ENCODE data around the gene RBM26.

RBM26 gene

DNA sequence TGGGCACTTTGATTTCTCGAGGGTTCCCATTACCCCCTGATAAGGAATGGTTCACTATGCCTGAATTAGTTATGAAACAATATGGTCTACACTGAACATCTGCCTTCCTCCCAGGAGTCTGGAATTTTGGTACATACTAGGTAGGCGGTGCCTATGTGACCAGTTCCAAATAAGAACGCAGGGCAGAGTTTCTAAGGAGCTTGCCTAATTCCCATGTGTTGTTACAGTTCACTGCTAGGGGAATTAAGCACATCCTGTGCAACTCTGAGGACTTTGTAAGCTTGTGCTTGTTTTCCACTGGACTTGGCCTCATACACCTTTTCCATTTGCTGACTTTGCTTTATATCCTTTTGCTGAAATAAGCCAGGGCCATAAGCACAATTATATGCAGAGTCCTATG, 29.2 kb downstream of the RBM26 start:
- Histone ChIP-seq H3K36me3 (ENCODE audit: control insufficient read depth in 5 of 5, insufficient read depth in 5 of 5, low read length in 5 of 5) (peaks cover 19 to 34% (median 22%) of the 10 kb centered on the region in 5 donors), H3K27me3 (ENCODE audit: control insufficient read depth in 5 of 5, insufficient read depth in 4 of 5, low read length in 5 of 5) (no peaks in the 10 kb centered on the region), H3K27ac (ENCODE audit: low read depth, low read length) (no peak overlapping the region), H3K9me3 (ENCODE audit: control insufficient read depth in 5 of 5, low read length in 5 of 5) (no peaks in the 10 kb centered on the region), H3K9ac (ENCODE audit: low read length in 5 of 5) (no peak overlapping the region), H3K4me3 (ENCODE audit: low read depth in 1 of 5, low read length in 5 of 5) (no peak overlapping the region), H3K4me1 (ENCODE audit: control insufficient read depth in 5 of 5, insufficient read depth in 5 of 5, low read length in 5 of 5) (peaks cover 0 to 16% (median 7%) of the 10 kb centered on the region in 5 donors)

DNA sequence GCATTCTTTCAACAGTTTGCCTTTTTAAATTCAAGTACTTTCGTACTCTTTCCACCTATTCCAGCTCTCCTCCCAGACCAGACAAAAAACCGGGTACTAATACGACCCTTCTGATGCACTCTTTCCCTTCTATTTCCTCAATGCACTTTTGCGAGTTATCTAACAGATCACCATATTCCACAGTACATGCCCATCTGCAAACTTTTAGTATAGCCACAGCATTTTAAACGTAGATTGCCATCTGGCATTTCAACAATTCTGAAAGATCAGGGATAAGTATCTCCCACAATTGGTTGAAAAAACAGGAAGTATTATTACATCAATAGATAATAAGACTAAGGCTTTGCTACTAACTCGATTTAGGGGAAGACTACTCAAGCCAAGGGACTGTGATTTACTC, 31.5 kb downstream of the RBM26 start:
- no peaks in the 10 kb centered on the region for H3K9me3 ChIP-seq (ENCODE audit: control insufficient read depth in 5 of 5, low read length in 5 of 5)
- H3K27me3 ChIP-seq (ENCODE audit: control insufficient read depth in 5 of 5, insufficient read depth in 4 of 5, low read length in 5 of 5), result no peaks in the 10 kb centered on the region
- no peak overlapping the region for H3K9ac ChIP-seq (ENCODE audit: low read length in 5 of 5)
- peaks cover 0 to 16% (median 7%) of the 10 kb centered on the region in 5 donors for H3K4me1 ChIP-seq (ENCODE audit: control insufficient read depth in 5 of 5, insufficient read depth in 5 of 5, low read length in 5 of 5)
- H3K36me3 ChIP-seq (ENCODE audit: control insufficient read depth in 5 of 5, insufficient read depth in 5 of 5, low read length in 5 of 5), result peaks cover 33 to 55% (median 39%) of the 10 kb centered on the region in 5 donors
- H3K4me3 ChIP-seq (ENCODE audit: low read depth in 1 of 5, low read length in 5 of 5), result no peak overlapping the region
- no peak overlapping the region for H3K27ac ChIP-seq (ENCODE audit: low read depth, low read length)

GRCh38 chr13:79373916-79374315, 32.1 kb downstream of the RBM26 start:
- H3K27me3 ChIP-seq (ENCODE audit: control insufficient read depth in 5 of 5, insufficient read depth in 4 of 5, low read length in 5 of 5), result no peaks in the 10 kb centered on the region
- peaks cover 0 to 10% (median 7%) of the 10 kb centered on the region in 5 donors for H3K4me1 ChIP-seq (ENCODE audit: control insufficient read depth in 5 of 5, insufficient read depth in 5 of 5, low read length in 5 of 5)
- H3K9ac ChIP-seq (ENCODE audit: low read length in 5 of 5), result no peak overlapping the region
- no peaks in the 10 kb centered on the region for H3K9me3 ChIP-seq (ENCODE audit: control insufficient read depth in 5 of 5, low read length in 5 of 5)
- H3K36me3 ChIP-seq (ENCODE audit: control insufficient read depth in 5 of 5, insufficient read depth in 5 of 5, low read length in 5 of 5), result peaks cover 33 to 60% (median 40%) of the 10 kb centered on the region in 5 donors
- no peak overlapping the region for H3K4me3 ChIP-seq (ENCODE audit: low read depth in 1 of 5, low read length in 5 of 5)
- no peak overlapping the region for H3K27ac ChIP-seq (ENCODE audit: low read depth, low read length)

GRCh38 chr13:79369226-79369625, 36.8 kb downstream of the RBM26 start:
- Histone ChIP-seq H3K9ac (ENCODE audit: low read length in 5 of 5) (no peak overlapping the region), H3K9me3 (ENCODE audit: control insufficient read depth in 5 of 5, low read length in 5 of 5) (no peaks in the 10 kb centered on the region), H3K36me3 (ENCODE audit: control insufficient read depth in 5 of 5, insufficient read depth in 5 of 5, low read length in 5 of 5) (peaks cover 42 to 72% (median 54%) of the 10 kb centered on the region in 5 donors), H3K27ac (ENCODE audit: low read depth, low read length) (no peak overlapping the region), H3K4me1 (ENCODE audit: control insufficient read depth in 5 of 5, insufficient read depth in 5 of 5, low read length in 5 of 5) (peaks cover 0 to 3% (median 0%) of the 10 kb centered on the region in 5 donors), H3K4me3 (ENCODE audit: low read depth in 1 of 5, low read length in 5 of 5) (no peak overlapping the region), H3K27me3 (ENCODE audit: control insufficient read depth in 5 of 5, insufficient read depth in 4 of 5, low read length in 5 of 5) (no peaks in the 10 kb centered on the region)

GRCh38 chr13:79365981-79366380, 40.1 kb downstream of the RBM26 start:
- Histone ChIP-seq H3K36me3 (ENCODE audit: control insufficient read depth in 5 of 5, insufficient read depth in 5 of 5, low read length in 5 of 5) (peaks cover 52 to 67% (median 63%) of the 10 kb centered on the region in 5 donors), H3K9ac (ENCODE audit: low read length in 5 of 5) (no peak overlapping the region), H3K4me1 (ENCODE audit: control insufficient read depth in 5 of 5, insufficient read depth in 5 of 5, low read length in 5 of 5) (peaks cover 0 to 3% (median 0%) of the 10 kb centered on the region in 5 donors), H3K27me3 (ENCODE audit: control insufficient read depth in 5 of 5, insufficient read depth in 4 of 5, low read length in 5 of 5) (no peaks in the 10 kb centered on the region), H3K4me3 (ENCODE audit: low read depth in 1 of 5, low read length in 5 of 5) (no peak overlapping the region), H3K9me3 (ENCODE audit: control insufficient read depth in 5 of 5, low read length in 5 of 5) (no peaks in the 10 kb centered on the region), H3K27ac (ENCODE audit: low read depth, low read length) (no peak overlapping the region)

DNA sequence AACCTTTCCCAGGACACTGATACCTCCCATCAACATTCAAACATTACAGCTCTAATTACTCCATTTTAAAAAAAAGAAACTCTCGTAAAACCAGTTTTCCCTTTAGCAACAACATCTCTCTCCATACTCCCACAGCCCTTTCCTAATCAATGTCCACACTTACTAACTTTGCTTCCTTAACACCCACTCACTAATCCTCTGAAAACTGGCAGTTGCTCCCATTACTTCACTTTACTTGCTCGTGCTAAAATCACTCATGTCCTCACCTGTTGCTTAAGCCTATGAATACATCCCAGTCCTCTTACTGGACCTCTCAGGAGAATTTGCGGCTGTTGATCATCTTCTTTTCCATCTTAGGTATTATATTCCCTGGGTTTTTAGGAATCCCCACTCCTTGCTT, 44.8 kb downstream of the RBM26 start:
- no peaks in the 10 kb centered on the region for H3K27me3 ChIP-seq (ENCODE audit: control insufficient read depth in 5 of 5, insufficient read depth in 4 of 5, low read length in 5 of 5)
- H3K9me3 ChIP-seq (ENCODE audit: control insufficient read depth in 5 of 5, low read length in 5 of 5), result no peaks in the 10 kb centered on the region
- peak overlapping the region in 1 of 5 donors; percentile 16 for H3K9ac ChIP-seq (ENCODE audit: low read length in 5 of 5)
- peaks cover 0 to 7% (median 0%) of the 10 kb centered on the region in 5 donors for H3K4me1 ChIP-seq (ENCODE audit: control insufficient read depth in 5 of 5, insufficient read depth in 5 of 5, low read length in 5 of 5)
- H3K27ac ChIP-seq (ENCODE audit: low read depth, low read length), result no peak overlapping the region
- peaks cover 35 to 59% (median 47%) of the 10 kb centered on the region in 5 donors for H3K36me3 ChIP-seq (ENCODE audit: control insufficient read depth in 5 of 5, insufficient read depth in 5 of 5, low read length in 5 of 5)
- no peak overlapping the region for H3K4me3 ChIP-seq (ENCODE audit: low read depth in 1 of 5, low read length in 5 of 5)

DNA sequence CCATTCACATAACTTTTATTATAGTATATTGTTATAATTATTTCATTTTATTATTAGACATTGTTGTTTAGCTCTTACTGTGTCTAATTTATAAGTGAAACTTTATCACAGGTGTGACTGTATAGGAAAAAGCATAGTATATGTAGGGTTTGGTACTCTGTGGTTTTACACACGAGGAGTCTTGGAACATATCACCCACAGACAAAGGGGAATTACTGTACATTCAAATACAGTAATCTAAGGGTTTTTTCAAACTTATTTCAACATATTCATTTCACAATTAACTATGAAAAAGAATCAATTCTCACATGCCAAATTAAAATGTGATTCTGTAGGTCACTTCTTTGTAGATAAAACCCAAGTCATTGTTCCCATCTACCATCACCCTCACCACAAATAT, 46.0 kb downstream of the RBM26 start:
- Histone ChIP-seq H3K9ac (ENCODE audit: low read length in 5 of 5) (no peak overlapping the region), H3K4me3 (ENCODE audit: low read depth in 1 of 5, low read length in 5 of 5) (no peak overlapping the region), H3K4me1 (ENCODE audit: control insufficient read depth in 5 of 5, insufficient read depth in 5 of 5, low read length in 5 of 5) (peaks cover 0 to 7% (median 0%) of the 10 kb centered on the region in 5 donors), H3K27ac (ENCODE audit: low read depth, low read length) (no peak overlapping the region), H3K27me3 (ENCODE audit: control insufficient read depth in 5 of 5, insufficient read depth in 4 of 5, low read length in 5 of 5) (no peaks in the 10 kb centered on the region), H3K36me3 (ENCODE audit: control insufficient read depth in 5 of 5, insufficient read depth in 5 of 5, low read length in 5 of 5) (peaks cover 28 to 53% (median 39%) of the 10 kb centered on the region in 5 donors), H3K9me3 (ENCODE audit: control insufficient read depth in 5 of 5, low read length in 5 of 5) (no peaks in the 10 kb centered on the region)

DNA sequence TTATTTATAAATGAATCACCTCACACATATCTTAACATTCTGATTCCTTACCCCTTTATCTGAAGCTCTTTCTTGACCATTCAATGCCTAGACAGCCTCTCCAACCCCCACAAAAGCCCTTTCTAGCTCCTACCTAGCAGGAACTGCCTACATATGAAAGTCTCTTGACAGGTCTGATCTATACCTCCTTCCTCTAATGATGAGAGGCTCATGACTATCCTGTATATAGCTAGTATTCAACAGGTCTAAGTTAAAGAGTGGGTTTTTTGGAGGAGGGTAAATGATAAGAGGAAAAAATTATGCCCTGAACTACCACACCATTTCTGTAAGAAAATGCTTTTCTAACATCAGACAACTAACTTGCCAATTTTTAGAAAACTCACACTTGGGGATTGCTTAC, 47.0 kb downstream of the RBM26 start:
- Histone ChIP-seq H3K4me1 (ENCODE audit: control insufficient read depth in 5 of 5, insufficient read depth in 5 of 5, low read length in 5 of 5) (peaks cover 0 to 4% (median 0%) of the 10 kb centered on the region in 5 donors), H3K27ac (ENCODE audit: low read depth, low read length) (no peak overlapping the region), H3K9me3 (ENCODE audit: control insufficient read depth in 5 of 5, low read length in 5 of 5) (no peaks in the 10 kb centered on the region), H3K27me3 (ENCODE audit: control insufficient read depth in 5 of 5, insufficient read depth in 4 of 5, low read length in 5 of 5) (no peaks in the 10 kb centered on the region), H3K9ac (ENCODE audit: low read length in 5 of 5) (no peak overlapping the region), H3K36me3 (ENCODE audit: control insufficient read depth in 5 of 5, insufficient read depth in 5 of 5, low read length in 5 of 5) (peaks cover 33 to 56% (median 39%) of the 10 kb centered on the region in 5 donors), H3K4me3 (ENCODE audit: low read depth in 1 of 5, low read length in 5 of 5) (no peak overlapping the region)

DNA sequence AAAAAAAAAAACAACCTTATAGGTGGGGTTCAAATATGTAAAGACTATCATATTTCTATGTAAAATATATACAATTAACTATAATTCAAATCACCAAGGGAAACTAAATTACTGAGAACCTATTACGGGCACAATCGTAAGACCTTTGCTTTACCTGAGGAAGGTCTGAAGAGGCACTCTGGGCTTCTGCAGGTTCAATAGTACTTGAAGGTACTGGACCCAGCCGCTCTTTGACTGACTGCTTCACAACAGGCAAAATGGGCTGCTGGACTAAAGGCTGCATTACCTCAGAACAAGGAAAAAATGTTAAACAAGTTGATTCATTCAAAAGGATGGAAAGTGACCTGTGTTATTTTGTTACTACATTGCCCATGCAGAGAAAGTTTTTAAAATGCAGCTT, 51.8 kb downstream of the RBM26 start:
- peaks cover 0 to 4% (median 0%) of the 10 kb centered on the region in 5 donors for H3K4me1 ChIP-seq (ENCODE audit: control insufficient read depth in 5 of 5, insufficient read depth in 5 of 5, low read length in 5 of 5)
- peaks cover 26 to 57% (median 44%) of the 10 kb centered on the region in 5 donors for H3K36me3 ChIP-seq (ENCODE audit: control insufficient read depth in 5 of 5, insufficient read depth in 5 of 5, low read length in 5 of 5)
- H3K4me3 ChIP-seq (ENCODE audit: low read depth in 1 of 5, low read length in 5 of 5), result no peak overlapping the region
- H3K27me3 ChIP-seq (ENCODE audit: control insufficient read depth in 5 of 5, insufficient read depth in 4 of 5, low read length in 5 of 5), result no peaks in the 10 kb centered on the region
- no peak overlapping the region for H3K27ac ChIP-seq (ENCODE audit: low read depth, low read length)
- no peaks in the 10 kb centered on the region for H3K9me3 ChIP-seq (ENCODE audit: control insufficient read depth in 5 of 5, low read length in 5 of 5)
- H3K9ac ChIP-seq (ENCODE audit: low read length in 5 of 5), result no peak overlapping the region

GRCh38 chr13:79353693-79354092, 52.4 kb downstream of the RBM26 start:
- Histone ChIP-seq H3K27ac (ENCODE audit: low read depth, low read length) (no peak overlapping the region), H3K9ac (ENCODE audit: low read length in 5 of 5) (no peak overlapping the region), H3K9me3 (ENCODE audit: control insufficient read depth in 5 of 5, low read length in 5 of 5) (no peaks in the 10 kb centered on the region), H3K36me3 (ENCODE audit: control insufficient read depth in 5 of 5, insufficient read depth in 5 of 5, low read length in 5 of 5) (peaks cover 23 to 52% (median 38%) of the 10 kb centered on the region in 5 donors), H3K4me3 (ENCODE audit: low read depth in 1 of 5, low read length in 5 of 5) (no peak overlapping the region), H3K27me3 (ENCODE audit: control insufficient read depth in 5 of 5, insufficient read depth in 4 of 5, low read length in 5 of 5) (no peaks in the 10 kb centered on the region), H3K4me1 (ENCODE audit: control insufficient read depth in 5 of 5, insufficient read depth in 5 of 5, low read length in 5 of 5) (no peaks in the 10 kb centered on the region)

Measured in subcutaneous abdominal adipose tissue (tissue), 5 donors.